Measurements from ENCODE around the gene TMEM120B.

- TF ChIP-seq CTCF (IDR thresholded peaks at IDR 0.05; ENCODE audit: low read length) (no peak), EZH2 (IDR thresholded peaks at IDR 0.05; ENCODE audit: borderline replicate concordance, low read length) (no peak)
Measured at GRCh38 chr12:121796855-121797751, 84.6 kb downstream of the TMEM120B start.

All from OCI-LY1 (cell line).